ENCODE measurements around the gene DDX25. TPM values are rescaled to one million over a fixed set of nuclear protein-coding genes. Genes with fewer than 3 reads are reported as not detected.

Gene DDX25
- total RNA-seq, 1 experiment from 2014 or later = 0.37 TPM

GRCh38 chr11:125902277-125902926 lies 1.9 kb upstream of the DDX25 start:
- Histone ChIP-seq H3K4me2 (ENCODE audit: low read length) (peak overlapping the region; percentile 79), H2AFZ (ENCODE audit: low read depth, low read length, poor library complexity, severe bottlenecking) (no peak overlapping the region), H3K79me2 (ENCODE audit: insufficient read depth, low read length) (peaks cover 51% of the 10 kb centered on the region), H3K9ac (ENCODE audit: low read length) (peak overlapping the region; percentile 74), H3K4me3 (replicated peaks in 1 of 2; ENCODE audit: low read depth in 1 of 2, low read length in 2 of 2) (peak overlapping the region; percentile 63 to 82), H3K27me3 (ENCODE audit: insufficient read depth, low read length) (peaks cover 8% of the 10 kb centered on the region; the same call in 1 of the 2 replicates), H3K36me3 (ENCODE audit: control insufficient read depth in 1 of 2, insufficient read depth in 2 of 2, low read length in 2 of 2) (peaks cover 17 to 20% of the 10 kb centered on the region in 2 experiments; a peak in 3 of 4 replicates), H3K27ac (ENCODE audit: low read depth, low read length) (peak overlapping the region; percentile 65), H4K20me1 (ENCODE audit: insufficient read depth) (0 out of 2 replicates have a peak, but pooled peaks cover 4% of the 10 kb centered on the region), H3K9me2 (ENCODE audit: insufficient read depth) (no peaks in the 10 kb centered on the region), H3K4me1 (ENCODE audit: control insufficient read depth in 1 of 2, insufficient read depth in 2 of 2, low read length in 2 of 2) (peaks cover 3 to 8% of the 10 kb centered on the region in 2 experiments; a peak in 2 of 4 replicates), H3K9me3 (ENCODE audit: control insufficient read depth in 1 of 2, insufficient read depth in 1 of 2, low read depth in 1 of 2, low read length in 2 of 2) (no peaks in the 10 kb centered on the region)
- intact Hi-C loops (cut with micrococcal nuclease) = no loop called here
- RAD21 ChIA-PET (ENCODE audit: low non-redundant PET in 1 of 2, low total read pairs in 2 of 2, uncharacterized antibody in 2 of 2, unreplicated experiment in 2 of 2) = no interaction called here
- ATAC-seq (peak; percentile 31), DNase-seq (ENCODE audit: low read depth, low spot score) (no peak)
- POLR2A ChIA-PET = interaction anchor here (0.9 to 1.4 kb wide), 2 partner anchors 10 to 15 kb away, joined by 4 to 13 read pairs; partner anchors contain the start of gene HYLS1
- CTCF ChIA-PET = interaction anchor here (1.0 to 1.1 kb wide), 2 partner anchors 11 to 291 kb away, joined by 5 to 8 read pairs; no protein-coding TSS in a partner anchor
- TSS peak; percentile 81 for BruUV-seq (replicated peaks)
- TF ChIP-seq SIN3A (IDR thresholded peaks at IDR 0.05; ENCODE audit: low read depth) (no peak), EZH2 (IDR thresholded peaks at IDR 0.05) (no peak)

- RAD21 ChIA-PET (ENCODE audit: low non-redundant PET in 1 of 2, low total read pairs in 2 of 2, uncharacterized antibody in 2 of 2, unreplicated experiment in 2 of 2) = interaction anchor here (0.7 kb wide), 2 partner anchors 15 to 222 kb away, joined by 4 read pairs; no protein-coding TSS in a partner anchor
- H3K9me3 ChIP-seq (ENCODE audit: control insufficient read depth in 1 of 2, insufficient read depth in 1 of 2, low read depth in 1 of 2, low read length in 2 of 2) = no peaks in the 10 kb centered on the region
- H2AFZ ChIP-seq (ENCODE audit: low read depth, low read length, poor library complexity, severe bottlenecking) = peak within 1 kb of the TSS; percentile 32
- DNase-seq (ENCODE audit: low read depth, low spot score) (peak; percentile 73), ATAC-seq (peak; percentile 97)
- peak within 1 kb of the TSS; percentile 74 for H3K9ac ChIP-seq (ENCODE audit: low read length)
- peaks cover 44% of the 10 kb centered on the region for H3K79me2 ChIP-seq (ENCODE audit: insufficient read depth, low read length)
- H3K4me2 ChIP-seq (ENCODE audit: low read length) = peak within 1 kb of the TSS; percentile 79
- peaks cover 17 to 20% of the 10 kb centered on the region in 2 experiments; a peak in 3 of 4 replicates for H3K36me3 ChIP-seq (ENCODE audit: control insufficient read depth in 1 of 2, insufficient read depth in 2 of 2, low read length in 2 of 2)
- H3K9me2 ChIP-seq (ENCODE audit: insufficient read depth) = no peaks in the 10 kb centered on the region
- H3K4me3 ChIP-seq (replicated peaks in 1 of 2; ENCODE audit: low read depth in 1 of 2, low read length in 2 of 2) = peak within 1 kb of the TSS; percentile 63 to 82
- BruUV-seq (replicated peaks) = no TSS peak
- CTCF ChIA-PET = interaction anchor here (0.7 to 1.1 kb wide), 4 partner anchors 11 to 349 kb away, joined by 3 to 8 read pairs (median 4); no protein-coding TSS in a partner anchor
- POLR2A ChIA-PET = interaction anchor here (0.6 to 1.4 kb wide), 4 partner anchors 10 to 316 kb away, joined by 3 to 13 read pairs (median 4); partner anchors contain the start of gene HYLS1
- H4K20me1 ChIP-seq (ENCODE audit: insufficient read depth) = 0 out of 2 replicates have a peak, but pooled peaks cover 4% of the 10 kb centered on the region
- H3K27ac ChIP-seq (ENCODE audit: low read depth, low read length) = peak within 1 kb of the TSS; percentile 65
- peaks cover 8% of the 10 kb centered on the region; the same call in 1 of the 2 replicates for H3K27me3 ChIP-seq (ENCODE audit: insufficient read depth, low read length)
- intact Hi-C loops (cut with micrococcal nuclease) = no loop called here
- peaks cover 3 to 8% of the 10 kb centered on the region in 2 experiments; a peak in 2 of 4 replicates for H3K4me1 ChIP-seq (ENCODE audit: control insufficient read depth in 1 of 2, insufficient read depth in 2 of 2, low read length in 2 of 2)
- TF ChIP-seq CEBPB (IDR thresholded peaks at IDR 0.05; ENCODE audit: low read depth) (no peak), EZH2phosphoT487 (IDR thresholded peaks at IDR 0.05; ENCODE audit: borderline replicate concordance) (no peak), FOSL1 (IDR thresholded peaks at IDR 0.05; ENCODE audit: low read depth) (no peak), SIN3A (IDR thresholded peaks at IDR 0.05; ENCODE audit: low read depth) (peak; percentile 87), POLR2AphosphoS5 (IDR thresholded peaks at IDR 0.05; ENCODE audit: low read depth, low read length) (peak; percentile 93), ZBTB33 (IDR thresholded peaks at IDR 0.05; ENCODE audit: extremely low read depth, insufficient replicate concordance, low read length) (no peak), SP1 (IDR thresholded peaks at IDR 0.05; ENCODE audit: low read depth) (peak; percentile 56), ATF3 (IDR thresholded peaks at IDR 0.05) (no peak), ZFX (IDR thresholded peaks at IDR 0.05) (no peak)
These were observed 1.2 kb upstream of the DDX25 start, which contains the start of gene PUS3 for GRCh38 chr11:125902927-125903710. Gene PUS3 (minus strand): TSS chr11:125903206. CDS start chr11:125896284, 6,922 bp downstream.
